Gastroesophageal sphincter (tissue), 4 donors: ENCODE measurements around the gene DRD2. TPM values are rescaled to one million over a fixed set of nuclear protein-coding genes. Genes with fewer than 3 reads are reported as not detected.

ENCODE experiments used
- ATAC-seq: fragments of 150-250 bp; one replicate; pipeline ENCODE4 v1.9.1; 2016; ENCODE audit warnings: mild to moderate bottlenecking, moderate library complexity
- H3K27ac ChIP-seq, 4 donors: fragments of 200-600 bp; sonication (generic) in 3 of 4; 1 replicate in 3 of 4; 2 replicates in 1 of 4; pipeline ENCODE4 v1.5.1; 2016 to 2019
- H3K27me3 ChIP-seq: fragments of 200-600 bp; sonication (generic); one replicate; pipeline ENCODE4 v1.5.1; 2019
- H3K36me3 ChIP-seq, 2 donors: fragments of 200-600 bp; sonication (generic); one replicate each; pipeline ENCODE4 v1.5.1; 2019; ENCODE audit warnings: control low read depth in 1 of 2
- H3K4me1 ChIP-seq, 3 donors: fragments of 200-600 bp; sonication (generic); 1 replicate in 2 of 3; 2 replicates in 1 of 3; pipeline ENCODE4 v1.5.1; 2016 to 2019; ENCODE audit warnings: control low read depth in 2 of 3
- H3K4me3 ChIP-seq, 2 donors: fragments of 200-600 bp; sonication (generic); one replicate each; pipeline ENCODE4 v1.5.1; 2019; ENCODE audit warnings: mild to moderate bottlenecking in 1 of 2, moderate library complexity in 1 of 2
- H3K9me3 ChIP-seq, 3 donors: fragments of 200-600 bp; sonication (generic); one replicate each; pipeline ENCODE4 v1.5.1; 2017 to 2019; ENCODE audit warnings: control low read depth in 2 of 3
- EP300 ChIP-seq: sonication (generic); formaldehyde crosslinking; IDR thresholded peaks from one replicate; pipeline ENCODE4 v1.6.1; 2017; ENCODE audit warnings: antibody characterized with exemption, mild to moderate bottlenecking
- POLR2A ChIP-seq, 2 donors: fragments of 450-650 bp; IDR thresholded peaks; one replicate each; pipeline ENCODE4 v1.6.1; 2017; ENCODE audit warnings: antibody characterized with exemption in 2 of 2, mild to moderate bottlenecking in 2 of 2, moderate library complexity in 1 of 2
- POLR2AphosphoS5 ChIP-seq: sonication (generic); formaldehyde crosslinking; IDR thresholded peaks from one replicate; pipeline ENCODE4 v1.6.1; 2017; ENCODE audit warnings: antibody characterized with exemption
- WGBS, 2 donors: methylation state at CpG; one replicate each; pipeline ENCODE4 v1.1.5; 2018; ENCODE audit warnings: low coverage in 1 of 2; 5-methylcytosine and 5-hydroxymethylcytosine counted together
- total RNA-seq, 4 donors: library from RNA; depleted of rRNA; stranded (reverse); fragments of >200 nt; gene quantifications; one replicate each; pipeline ENCODE4 v1.1.0, GENCODE V29; 2016
- TF ChIP-seq, protein P1 (sequence below), 4 experiments: fragments of 200-600 bp in 2 of 4; fragments of 450-650 bp in 2 of 4; sonication (generic) in 1 of 4; IDR thresholded peaks; one replicate each; pipeline ENCODE4 v1.5.1; 2017 to 2019; ENCODE audit warnings: antibody characterized with exemption in 4 of 4, mild to moderate bottlenecking in 2 of 4, moderate library complexity in 2 of 4

DRD2 gene
- total RNA-seq, 4 donors from 2014 or later = 0.13 to 0.35 TPM; not detected in 2

GRCh38 chr11:113487622-113488021 is 12.4 kb upstream of the DRD2 start:
- Histone ChIP-seq H3K36me3 (no peaks in the 10 kb centered on the region), H3K4me3 (no peak overlapping the region), H3K4me1 (no peaks in the 10 kb centered on the region), H3K27me3 (peaks cover 17% of the 10 kb centered on the region), H3K27ac (no peak overlapping the region), H3K9me3 (no peaks in the 10 kb centered on the region)
- ATAC-seq = no peak
- 71 to 86% methylated on average over 1 to 3 of the region's 4 CpGs for WGBS, 2 donors
- TF ChIP-seq, protein P1, sequence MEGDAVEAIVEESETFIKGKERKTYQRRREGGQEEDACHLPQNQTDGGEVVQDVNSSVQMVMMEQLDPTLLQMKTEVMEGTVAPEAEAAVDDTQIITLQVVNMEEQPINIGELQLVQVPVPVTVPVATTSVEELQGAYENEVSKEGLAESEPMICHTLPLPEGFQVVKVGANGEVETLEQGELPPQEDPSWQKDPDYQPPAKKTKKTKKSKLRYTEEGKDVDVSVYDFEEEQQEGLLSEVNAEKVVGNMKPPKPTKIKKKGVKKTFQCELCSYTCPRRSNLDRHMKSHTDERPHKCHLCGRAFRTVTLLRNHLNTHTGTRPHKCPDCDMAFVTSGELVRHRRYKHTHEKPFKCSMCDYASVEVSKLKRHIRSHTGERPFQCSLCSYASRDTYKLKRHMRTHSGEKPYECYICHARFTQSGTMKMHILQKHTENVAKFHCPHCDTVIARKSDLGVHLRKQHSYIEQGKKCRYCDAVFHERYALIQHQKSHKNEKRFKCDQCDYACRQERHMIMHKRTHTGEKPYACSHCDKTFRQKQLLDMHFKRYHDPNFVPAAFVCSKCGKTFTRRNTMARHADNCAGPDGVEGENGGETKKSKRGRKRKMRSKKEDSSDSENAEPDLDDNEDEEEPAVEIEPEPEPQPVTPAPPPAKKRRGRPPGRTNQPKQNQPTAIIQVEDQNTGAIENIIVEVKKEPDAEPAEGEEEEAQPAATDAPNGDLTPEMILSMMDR (IDR thresholded peaks at IDR 0.05) = no peak
- TF ChIP-seq EP300 = no peak
- TF ChIP-seq POLR2AphosphoS5 = no peak

- no peak for ATAC-seq
- TF ChIP-seq POLR2AphosphoS5 (no peak), POLR2A (IDR thresholded peaks at IDR 0.05) (no peak), EP300 (no peak)
- TF ChIP-seq, protein P1 (IDR thresholded peaks at IDR 0.05) = no peak
- no peak overlapping the region for H3K27ac ChIP-seq
- no peaks in the 10 kb centered on the region for H3K36me3 ChIP-seq
- peaks cover 49% of the 10 kb centered on the region for H3K27me3 ChIP-seq
- H3K4me1 ChIP-seq = no peaks in the 10 kb centered on the region
- WGBS, 2 donors = 88% methylated on average over 2 of the region's 2 CpGs; no CpG with 5 or more reads in 1 of the 2 donors
- H3K9me3 ChIP-seq = no peaks in the 10 kb centered on the region
- no peak overlapping the region for H3K4me3 ChIP-seq
Observed at GRCh38 chr11:113484223-113484622, 9.0 kb upstream of the DRD2 start.

DNA sequence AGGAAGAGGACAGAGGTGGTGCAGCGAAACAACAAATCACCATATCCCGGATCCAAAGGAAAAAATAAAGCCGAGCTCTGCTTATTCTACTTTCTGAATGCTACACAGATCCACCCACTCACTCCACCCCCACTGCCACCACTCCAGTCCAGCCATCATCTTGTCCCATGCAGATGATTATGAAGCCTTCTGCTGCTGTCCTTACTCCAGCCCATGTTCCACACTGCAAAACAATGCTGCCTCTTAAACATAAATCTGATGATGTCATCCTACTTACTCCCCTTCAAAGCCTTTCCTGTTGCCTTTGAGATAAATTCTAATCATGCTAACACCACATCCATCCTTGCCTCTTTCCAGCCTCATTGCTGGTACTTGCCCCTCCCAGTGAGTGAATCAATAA is 6.5 kb upstream of the DRD2 start:
- Histone ChIP-seq H3K27me3 (peaks cover 74% of the 10 kb centered on the region), H3K4me1 (no peaks in the 10 kb centered on the region), H3K9me3 (no peaks in the 10 kb centered on the region), H3K36me3 (no peaks in the 10 kb centered on the region), H3K4me3 (no peak overlapping the region), H3K27ac (no peak overlapping the region)
- TF ChIP-seq EP300 (no peak), POLR2A (IDR thresholded peaks at IDR 0.05) (no peak), POLR2AphosphoS5 (no peak)
- TF ChIP-seq, protein P1 (IDR thresholded peaks at IDR 0.05) = no peak
- WGBS, 2 donors = 72 to 79% methylated on average over 3 of the region's 3 CpGs
- no peak for ATAC-seq

- Histone ChIP-seq H3K27ac (no peak overlapping the region), H3K4me3 (no peak overlapping the region), H3K4me1 (no peaks in the 10 kb centered on the region), H3K36me3 (no peaks in the 10 kb centered on the region), H3K27me3 (peaks cover 79% of the 10 kb centered on the region), H3K9me3 (no peaks in the 10 kb centered on the region)
- ATAC-seq = no peak
- TF ChIP-seq, protein P1 (IDR thresholded peaks at IDR 0.05) = no peak
- TF ChIP-seq POLR2AphosphoS5 (no peak), EP300 (no peak), POLR2A (IDR thresholded peaks at IDR 0.05) (no peak)
Observed at GRCh38 chr11:113481226-113481625, 6.0 kb upstream of the DRD2 start.

- H3K4me3 ChIP-seq = no peak overlapping the region
- no peak overlapping the region for H3K27ac ChIP-seq
- WGBS, 2 donors = 0 to 4% methylated on average over 3 to 7 of the region's 8 CpGs
- H3K27me3 ChIP-seq = peaks cover 97% of the 10 kb centered on the region
- TF ChIP-seq, protein P1 (IDR thresholded peaks at IDR 0.05) = no peak
- no peak for TF ChIP-seq POLR2A (IDR thresholded peaks at IDR 0.05)
- no peak for TF ChIP-seq POLR2AphosphoS5
- no peak for TF ChIP-seq EP300
- peaks cover 0 to 18% (median 4%) of the 10 kb centered on the region in 3 donors for H3K4me1 ChIP-seq
- H3K36me3 ChIP-seq = no peaks in the 10 kb centered on the region
- no peak for ATAC-seq
- H3K9me3 ChIP-seq = no peaks in the 10 kb centered on the region
Observed at GRCh38 chr11:113477321-113477720, 2.1 kb upstream of the DRD2 start.
